ENCODE data around the gene CD72. TPM values are rescaled to one million over a fixed set of nuclear protein-coding genes. Genes with fewer than 3 reads are reported as not detected.

CD72 gene
- total and polyA plus RNA-seq, 4 experiments from 2014 or later, result 1.4 to 6.5 (median 3.1) TPM

DNA sequence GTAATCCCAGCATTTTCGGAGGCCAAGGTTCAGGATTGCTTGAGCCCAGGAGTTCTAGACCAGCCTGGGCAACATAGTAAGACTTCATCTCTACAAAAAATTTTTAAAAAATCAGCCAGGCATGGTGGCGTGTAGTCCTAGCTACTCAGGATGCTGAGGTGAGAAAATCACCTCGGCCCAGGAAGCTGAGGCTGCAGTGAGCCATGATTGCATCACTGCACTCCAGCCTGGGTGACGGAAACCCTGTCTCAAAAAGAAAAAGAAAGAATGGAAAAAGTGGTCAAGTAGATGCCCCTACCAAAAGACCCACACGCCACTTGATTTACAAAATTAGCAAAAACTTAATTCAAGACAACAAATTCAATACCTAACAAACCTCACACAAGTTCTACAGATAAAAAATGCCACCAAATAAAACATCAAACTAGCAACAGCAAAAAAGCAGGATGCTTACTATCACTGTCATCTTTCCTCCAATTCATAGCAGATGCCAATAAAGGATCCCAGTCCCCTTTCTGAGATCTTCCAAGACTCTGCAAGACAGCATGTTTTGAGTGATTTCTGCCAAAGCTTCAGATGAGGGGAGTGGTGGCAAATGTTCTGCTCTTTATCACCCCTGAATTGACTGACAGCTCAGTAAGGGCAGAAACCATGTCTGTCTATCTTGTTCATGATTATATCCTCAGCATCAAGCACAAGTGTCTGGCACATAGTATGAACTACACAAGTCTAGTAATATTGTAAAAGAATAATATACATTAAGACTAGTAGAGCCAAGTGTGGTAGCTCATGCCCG lies 47.3 kb downstream of the CD72 start:
- Histone ChIP-seq H3K9me3 (ENCODE audit: control insufficient read depth in 1 of 2, low read length in 2 of 2) (no peaks in the 10 kb centered on the region), H3K27ac (ENCODE audit: low read depth, low read length) (no peak overlapping the region), H3K4me3 (ENCODE audit: low read length in 2 of 2) (no peak overlapping the region), H3K4me1 (ENCODE audit: insufficient read depth, low read length) (peaks cover 7% of the 10 kb centered on the region), H3K36me3 (ENCODE audit: insufficient read depth, low read length) (no peaks in the 10 kb centered on the region), H3K27me3 (ENCODE audit: insufficient read depth, low read length) (no peaks in the 10 kb centered on the region)
- Mint-ChIP-seq H3K27ac (peak overlapping the region in 5 of 7 donors; percentile 13 to 62 (median 59)), H3K27me3 (no peaks in the 10 kb centered on the region), H3K36me3 (no peaks in the 10 kb centered on the region), H3K9me3 (no peaks in the 10 kb centered on the region), H3K4me1 (peaks cover 7 to 17% (median 13%) of the 10 kb centered on the region in 4 donors), H3K4me3 (no peak overlapping the region)
- ChIA-PET CTCF (ENCODE audit: partially characterized antibody) (interaction anchor here (0.7 kb wide), 2 partner anchors 19 to 124 kb away, joined by 3 read pairs; no protein-coding TSS in a partner anchor), POLR2A (ENCODE audit: partially characterized antibody) (no interaction called here)
- peak in 1 of 5 donors; percentile 0 for DNase-seq
- intact Hi-C loops (cut with micrococcal nuclease), result no loop called here

DNA sequence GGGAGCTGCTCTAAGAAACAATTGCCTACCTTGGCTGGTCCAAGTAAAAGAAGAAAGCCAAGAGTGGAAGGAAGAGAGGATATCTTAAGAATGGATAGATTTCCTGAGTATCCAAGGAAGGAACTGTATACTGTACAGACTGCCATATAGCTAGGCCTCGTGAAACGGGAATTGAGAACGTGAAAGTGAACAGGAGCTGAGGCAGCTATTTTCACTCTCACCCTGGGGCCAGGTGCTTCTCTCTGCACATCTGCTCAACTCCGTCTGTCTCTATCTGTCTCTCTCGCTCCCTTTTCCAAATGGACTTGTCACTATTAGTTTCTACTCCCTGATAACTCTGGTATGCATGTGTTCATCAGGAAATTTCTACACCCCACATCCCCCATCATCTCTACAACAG lies 49.0 kb downstream of the CD72 start:
- no peak overlapping the region for H3K27ac ChIP-seq (ENCODE audit: low read depth, low read length)
- Mint-ChIP-seq H3K36me3 (no peaks in the 10 kb centered on the region), H3K27me3 (no peaks in the 10 kb centered on the region), H3K4me3 (no peak overlapping the region), H3K9me3 (no peaks in the 10 kb centered on the region), H3K27ac (peak overlapping the region in 2 of 7 donors; percentile 7 to 43), H3K4me1 (peaks cover 7 to 17% (median 13%) of the 10 kb centered on the region in 4 donors)
- ChIA-PET POLR2A (ENCODE audit: partially characterized antibody) (no interaction called here), CTCF (ENCODE audit: partially characterized antibody) (no interaction called here)
- H3K9me3 ChIP-seq (ENCODE audit: control insufficient read depth in 1 of 2, low read length in 2 of 2), result no peaks in the 10 kb centered on the region
- no peak for DNase-seq
- no peaks in the 10 kb centered on the region for H3K27me3 ChIP-seq (ENCODE audit: insufficient read depth, low read length)
- no peaks in the 10 kb centered on the region for H3K36me3 ChIP-seq (ENCODE audit: insufficient read depth, low read length)
- peaks cover 7% of the 10 kb centered on the region for H3K4me1 ChIP-seq (ENCODE audit: insufficient read depth, low read length)
- no peak overlapping the region for H3K4me3 ChIP-seq (ENCODE audit: low read length in 2 of 2)
- intact Hi-C loops (cut with micrococcal nuclease), result no loop called here

DNA sequence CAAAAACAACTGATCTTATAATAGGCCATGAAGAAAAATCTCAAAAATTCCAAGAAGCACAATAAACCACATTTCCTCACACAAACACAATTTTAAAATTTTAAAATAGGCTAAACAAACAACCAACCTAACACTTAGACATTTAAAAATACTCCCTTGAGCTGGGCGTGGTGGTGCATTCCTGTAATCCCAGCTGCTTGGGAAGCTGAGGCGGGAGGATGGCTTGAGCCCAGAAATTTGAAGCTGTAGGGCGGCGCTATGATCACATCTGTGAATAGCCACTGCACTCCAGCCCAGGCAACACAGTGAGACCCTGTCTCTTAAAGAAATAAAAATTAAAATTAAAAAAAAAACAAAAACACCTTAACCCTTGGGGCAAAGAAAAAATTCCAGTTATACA lies 50.0 kb downstream of the CD72 start:
- intact Hi-C loops (cut with micrococcal nuclease), result no loop called here
- H3K4me1 ChIP-seq (ENCODE audit: insufficient read depth, low read length), result peaks cover 7% of the 10 kb centered on the region

DNA sequence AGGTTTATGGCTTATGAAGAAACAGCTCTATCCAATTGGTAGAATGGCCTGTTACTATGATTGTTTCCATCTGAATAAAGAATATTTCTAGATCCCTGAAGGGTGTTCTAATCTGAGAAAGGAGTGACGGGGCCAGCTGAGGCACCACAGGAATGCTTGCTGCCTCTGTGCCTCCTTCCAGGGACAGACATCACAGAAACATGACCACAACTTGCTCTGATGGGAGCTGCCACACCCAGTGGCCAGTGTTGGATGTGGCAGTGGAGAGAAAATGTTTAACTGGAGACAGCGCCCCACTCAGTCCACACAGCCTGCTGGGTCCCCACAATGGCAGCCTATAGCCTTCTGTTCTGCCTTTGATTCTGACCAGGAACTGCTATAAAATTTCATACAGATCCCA lies 51.8 kb downstream of the CD72 start:
- Mint-ChIP-seq H3K4me1 (peaks cover 7 to 17% (median 13%) of the 10 kb centered on the region in 4 donors), H3K36me3 (peaks cover 0 to 4% of the 10 kb centered on the region in 2 donors), H3K27ac (no peak overlapping the region), H3K4me3 (no peak overlapping the region), H3K27me3 (no peaks in the 10 kb centered on the region), H3K9me3 (no peaks in the 10 kb centered on the region)
- no peaks in the 10 kb centered on the region for H3K9me3 ChIP-seq (ENCODE audit: control insufficient read depth in 1 of 2, low read length in 2 of 2)
- no peak for DNase-seq
- H3K4me3 ChIP-seq (ENCODE audit: low read length in 2 of 2), result no peak overlapping the region
- no peaks in the 10 kb centered on the region for H3K27me3 ChIP-seq (ENCODE audit: insufficient read depth, low read length)
- H3K4me1 ChIP-seq (ENCODE audit: insufficient read depth, low read length), result peaks cover 7% of the 10 kb centered on the region
- intact Hi-C loops (cut with micrococcal nuclease), result no loop called here
- POLR2A ChIA-PET (ENCODE audit: partially characterized antibody), result no interaction called here
- H3K36me3 ChIP-seq (ENCODE audit: insufficient read depth, low read length), result no peaks in the 10 kb centered on the region
- CTCF ChIA-PET (ENCODE audit: partially characterized antibody), result interaction anchor here (1.1 to 1.2 kb wide), 2 partner anchors 13 to 224 kb away, joined by 3 read pairs; no protein-coding TSS in a partner anchor
- no peak overlapping the region for H3K27ac ChIP-seq (ENCODE audit: low read depth, low read length)

More for the DNA sequence above, 50.0 kb downstream of the CD72 start:
- Mint-ChIP-seq H3K4me3 (no peak overlapping the region), H3K27me3 (no peaks in the 10 kb centered on the region), H3K27ac (no peak overlapping the region), H3K36me3 (peaks cover 0 to 4% of the 10 kb centered on the region in 2 donors), H3K9me3 (no peaks in the 10 kb centered on the region), H3K4me1 (peaks cover 7 to 17% (median 13%) of the 10 kb centered on the region in 4 donors)
- Histone ChIP-seq H3K27ac (ENCODE audit: low read depth, low read length) (no peak overlapping the region), H3K36me3 (ENCODE audit: insufficient read depth, low read length) (no peaks in the 10 kb centered on the region), H3K9me3 (ENCODE audit: control insufficient read depth in 1 of 2, low read length in 2 of 2) (no peaks in the 10 kb centered on the region), H3K4me3 (ENCODE audit: low read length in 2 of 2) (no peak overlapping the region), H3K27me3 (ENCODE audit: insufficient read depth, low read length) (no peaks in the 10 kb centered on the region)
- CTCF ChIA-PET (ENCODE audit: partially characterized antibody), result no interaction called here
- POLR2A ChIA-PET (ENCODE audit: partially characterized antibody), result no interaction called here
- no peak for DNase-seq

DNA sequence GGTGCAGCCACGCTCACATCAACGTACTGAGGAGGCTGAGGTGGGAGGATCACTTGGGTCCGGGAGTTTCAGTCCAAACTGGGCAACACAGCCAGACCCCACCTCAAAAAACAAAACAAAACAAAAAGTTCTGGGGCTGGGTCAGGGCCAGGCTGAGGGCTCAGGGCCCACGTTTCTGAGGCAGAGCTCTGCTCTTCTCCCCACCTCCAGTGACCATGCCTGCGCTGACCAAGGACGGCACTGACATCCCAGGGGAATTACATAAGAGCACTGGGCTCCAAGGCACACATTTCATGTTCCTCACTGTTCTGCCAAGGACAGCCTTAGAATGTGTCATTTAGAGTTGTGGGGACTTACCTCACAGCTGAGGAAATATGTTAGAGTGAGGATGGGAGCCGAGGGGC lies 53.6 kb downstream of the CD72 start:
- no peak for DNase-seq
- H3K27ac ChIP-seq (ENCODE audit: low read depth, low read length), result no peak overlapping the region
- no peaks in the 10 kb centered on the region for H3K36me3 ChIP-seq (ENCODE audit: insufficient read depth, low read length)
- no peaks in the 10 kb centered on the region for H3K27me3 ChIP-seq (ENCODE audit: insufficient read depth, low read length)
- Mint-ChIP-seq H3K27ac (no peak overlapping the region), H3K36me3 (peaks cover 0 to 4% of the 10 kb centered on the region in 2 donors), H3K27me3 (no peaks in the 10 kb centered on the region), H3K4me1 (peaks cover 0 to 6% (median 4%) of the 10 kb centered on the region in 4 donors), H3K4me3 (no peak overlapping the region), H3K9me3 (no peaks in the 10 kb centered on the region)
- no peak overlapping the region for H3K4me3 ChIP-seq (ENCODE audit: low read length in 2 of 2)
- intact Hi-C loops (cut with micrococcal nuclease), result no loop called here
- ChIA-PET POLR2A (ENCODE audit: partially characterized antibody) (no interaction called here), CTCF (ENCODE audit: partially characterized antibody) (no interaction called here)
- H3K9me3 ChIP-seq (ENCODE audit: control insufficient read depth in 1 of 2, low read length in 2 of 2), result no peaks in the 10 kb centered on the region
- H3K4me1 ChIP-seq (ENCODE audit: insufficient read depth, low read length), result no peaks in the 10 kb centered on the region

DNA sequence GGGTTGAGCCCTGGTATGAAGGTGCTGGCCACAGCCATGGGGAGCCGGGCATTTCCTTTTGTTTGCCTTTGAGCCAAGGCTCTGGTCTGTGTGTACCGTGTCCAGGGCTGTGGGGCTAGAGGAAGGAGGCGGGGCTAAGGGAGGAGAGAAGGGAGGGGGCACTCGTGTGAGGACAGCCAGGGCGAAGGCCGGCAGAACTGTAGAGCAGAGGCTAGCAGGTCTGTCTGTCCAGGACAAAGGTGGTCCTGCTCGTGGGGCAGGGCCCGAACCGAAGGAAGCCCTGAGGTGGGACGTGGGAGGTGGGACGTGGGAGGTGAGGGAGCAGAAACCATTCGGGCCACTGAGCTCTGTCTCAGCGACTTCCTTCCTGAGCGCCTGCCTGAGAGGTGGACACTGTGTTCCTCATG lies 54.4 kb downstream of the CD72 start:
- Histone ChIP-seq H3K4me1 (ENCODE audit: insufficient read depth, low read length) (no peaks in the 10 kb centered on the region), H3K9me3 (ENCODE audit: control insufficient read depth in 1 of 2, low read length in 2 of 2) (no peaks in the 10 kb centered on the region), H3K27me3 (ENCODE audit: insufficient read depth, low read length) (no peaks in the 10 kb centered on the region), H3K27ac (ENCODE audit: low read depth, low read length) (no peak overlapping the region), H3K36me3 (ENCODE audit: insufficient read depth, low read length) (no peaks in the 10 kb centered on the region), H3K4me3 (ENCODE audit: low read length in 2 of 2) (no peak overlapping the region)
- Mint-ChIP-seq H3K27ac (peak overlapping the region in 1 of 7 donors; percentile 62), H3K4me1 (no peaks in the 10 kb centered on the region), H3K4me3 (no peak overlapping the region), H3K36me3 (peaks cover 0 to 4% of the 10 kb centered on the region in 2 donors), H3K9me3 (no peaks in the 10 kb centered on the region), H3K27me3 (no peaks in the 10 kb centered on the region)
- DNase-seq, result no peak
- ChIA-PET CTCF (ENCODE audit: partially characterized antibody) (interaction anchor here (0.6 to 0.8 kb wide), 2 partner anchors 11 to 672 kb away, joined by 3 read pairs; no protein-coding TSS in a partner anchor), POLR2A (ENCODE audit: partially characterized antibody) (no interaction called here)
- intact Hi-C loops (cut with micrococcal nuclease), result no loop called here

DNA sequence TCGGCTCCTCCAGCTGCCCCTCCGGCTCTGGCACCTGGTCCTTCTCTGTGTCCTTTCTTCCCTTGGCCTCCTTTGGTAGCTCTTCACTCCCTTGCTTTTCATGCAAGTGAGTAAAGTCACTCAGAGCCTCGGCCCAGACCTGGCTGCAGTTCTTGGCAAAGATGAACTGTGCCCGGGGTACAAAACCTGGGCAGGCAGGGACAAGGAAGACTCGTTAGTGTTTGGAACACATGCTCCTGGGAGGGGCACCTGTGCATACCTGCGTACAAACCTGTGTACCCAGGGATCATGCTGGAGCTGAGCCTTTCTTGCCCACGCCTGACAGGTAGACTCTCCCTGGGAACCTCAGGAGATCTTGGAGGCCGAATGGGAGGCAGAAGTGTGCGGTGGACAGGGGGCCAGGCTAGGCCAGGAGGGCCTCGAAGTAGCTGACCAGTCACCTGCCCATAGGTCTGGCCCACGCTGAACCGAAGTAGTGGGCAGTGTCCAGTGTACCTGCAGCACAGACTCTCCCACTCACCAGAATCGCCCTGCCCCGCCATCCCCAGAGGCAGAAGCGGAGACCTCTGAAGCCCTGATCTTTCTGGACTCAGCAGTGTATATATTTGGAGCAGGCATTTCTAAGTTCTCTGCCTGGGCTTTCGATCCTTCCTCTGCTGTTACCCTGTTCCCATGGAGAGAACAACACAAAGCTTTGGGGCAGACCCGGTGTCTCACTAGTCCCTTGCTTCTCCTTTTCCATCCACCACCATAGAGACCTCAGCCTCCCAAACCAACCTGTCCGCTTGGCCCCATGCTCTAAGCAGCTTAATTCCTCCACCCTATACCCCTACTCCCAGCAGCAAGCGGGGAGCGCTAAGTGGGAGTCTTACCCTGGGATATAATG lies 55.1 kb downstream of the CD72 start:
- H3K4me1 ChIP-seq (ENCODE audit: insufficient read depth, low read length), result no peaks in the 10 kb centered on the region
- peak overlapping the region in 2 of 7 donors; percentile 22 to 43 for H3K27ac Mint-ChIP-seq
- POLR2A ChIA-PET (ENCODE audit: partially characterized antibody), result no interaction called here
- no peaks in the 10 kb centered on the region for H3K27me3 ChIP-seq (ENCODE audit: insufficient read depth, low read length)
- H3K4me1 Mint-ChIP-seq, result no peaks in the 10 kb centered on the region
- CTCF ChIA-PET (ENCODE audit: partially characterized antibody), result interaction anchor here (0.6 to 0.8 kb wide), 2 partner anchors 10 to 671 kb away, joined by 3 read pairs; no protein-coding TSS in a partner anchor
- H3K36me3 ChIP-seq (ENCODE audit: insufficient read depth, low read length), result no peaks in the 10 kb centered on the region
- H3K9me3 Mint-ChIP-seq, result no peaks in the 10 kb centered on the region
- H3K27me3 Mint-ChIP-seq, result no peaks in the 10 kb centered on the region
- no peak overlapping the region for H3K4me3 ChIP-seq (ENCODE audit: low read length in 2 of 2)
- no peak overlapping the region for H3K27ac ChIP-seq (ENCODE audit: low read depth, low read length)
- H3K36me3 Mint-ChIP-seq, result peaks cover 0 to 4% of the 10 kb centered on the region in 2 donors
- intact Hi-C loops (cut with micrococcal nuclease), result no loop called here
- DNase-seq, result no peak
- H3K9me3 ChIP-seq (ENCODE audit: control insufficient read depth in 1 of 2, low read length in 2 of 2), result no peaks in the 10 kb centered on the region
- H3K4me3 Mint-ChIP-seq, result no peak overlapping the region

Measured in CD4-positive, alpha-beta memory T cell (primary cell).